ENCODE measurements around the gene PDCD2. TPM values are rescaled to one million over a fixed set of nuclear protein-coding genes. Genes with fewer than 3 reads are reported as not detected.

The PDCD2 gene
- total and polyA plus RNA-seq, 2 donors (not counting 1 experiment from before 2014, with no cell fraction given), result 50.0 to 64.5 TPM

DNA sequence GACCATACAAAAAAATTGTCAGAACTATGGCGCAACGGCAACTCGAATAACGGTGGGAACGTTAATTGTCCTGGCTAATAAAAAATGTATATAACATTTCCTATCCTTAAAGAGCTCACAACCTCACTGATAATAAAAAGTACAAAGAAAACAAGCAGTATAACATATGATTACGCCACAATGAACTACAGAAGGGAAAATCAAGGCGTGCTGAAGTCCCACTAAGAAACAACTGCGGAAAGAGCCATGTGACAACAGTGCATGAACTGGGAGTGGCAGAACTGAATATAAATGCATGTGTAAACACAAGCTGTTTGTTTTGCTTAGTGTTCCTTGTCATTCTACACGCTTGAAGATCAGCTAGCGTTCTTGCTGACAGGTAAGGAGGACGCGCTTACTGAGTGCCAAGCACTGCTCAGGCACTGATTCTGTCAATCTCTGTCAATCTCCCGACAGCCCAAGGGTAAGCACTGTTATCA is 30.9 kb downstream of the PDCD2 start:
- peak overlapping the region; percentile 90 for H3K9ac ChIP-seq (ENCODE audit: low read length)
- peaks cover 28% of the 10 kb centered on the region for H4K20me1 ChIP-seq (ENCODE audit: control insufficient read depth, insufficient read depth, low read length, poor library complexity, severe bottlenecking)
- peaks cover 0 to 3% (median 0%) of the 10 kb centered on the region in 3 donors for H3K9me3 ChIP-seq (ENCODE audit: control extremely low read depth in 1 of 3, control insufficient read depth in 2 of 3, insufficient read depth in 1 of 3, low read length in 2 of 3)
- no peak overlapping the region for H3K4me3 Mint-ChIP-seq
- peak overlapping the region; percentile 84 for H2AFZ ChIP-seq (ENCODE audit: insufficient read depth, low read depth, low read length, poor library complexity, severe bottlenecking)
- no peaks in the 10 kb centered on the region for H3K9me3 Mint-ChIP-seq (ENCODE audit: insufficient read depth)
- intact Hi-C loops (cut with micrococcal nuclease), result loop anchor here (1.0 kb wide), 4 partner anchors 31 to 851 kb away; partner anchors contain the start of genes C6orf120, DYNLT2, ERMARD and PDCD2
- 3% methylated on average over 5 of the region's 13 CpGs for WGBS (ENCODE audit: insufficient coverage)
- H3K4me3 ChIP-seq (ENCODE audit: control extremely low read depth in 1 of 5, extremely low read depth in 1 of 5, insufficient read depth in 1 of 5, low read depth in 2 of 5, low read length in 4 of 5), result peak overlapping the region; percentile 71 to 99 (median 85)
- H3K4me1 Mint-ChIP-seq, result peaks cover 34% of the 10 kb centered on the region
- peaks cover 85% of the 10 kb centered on the region for H3K79me2 ChIP-seq (ENCODE audit: control insufficient read depth, insufficient read depth, low read length)
- no peaks in the 10 kb centered on the region for H3K27me3 ChIP-seq (replicated peaks in 1 of 4; ENCODE audit: control extremely low read depth in 1 of 4, control insufficient read depth in 3 of 4, insufficient read depth in 4 of 4, low read length in 3 of 4)
- H3K4me2 ChIP-seq (replicated peaks; ENCODE audit: low read depth, low read length, poor library complexity, severe bottlenecking), result peak overlapping the region; percentile 89
- ChIA-PET CTCF (interaction anchor here (0.9 to 1.2 kb wide), 3 partner anchors 23 to 840 kb away, joined by 3 to 5 read pairs (median 5); partner anchors contain the start of gene PDCD2), POLR2A (interaction anchor here (0.7 to 2.3 kb wide), 5 partner anchors 31 to 1341 kb away, joined by 3 to 19 read pairs (median 7); partner anchors contain the start of genes C6orf120, DYNLT2, ERMARD and PDCD2)
- H3K36me3 ChIP-seq (replicated peaks in 1 of 2; ENCODE audit: control extremely low read depth in 1 of 2, control insufficient read depth in 1 of 2, extremely low read depth in 1 of 2, insufficient read depth in 2 of 2, low read length in 1 of 2), result peaks cover 0 to 30% of the 10 kb centered on the region in 2 experiments
- H3K4me1 ChIP-seq (ENCODE audit: control insufficient read depth in 2 of 2, insufficient read depth in 2 of 2, low read length in 2 of 2), result peaks cover 27 to 28% of the 10 kb centered on the region in 2 donors
- TF ChIP-seq CTCF (IDR thresholded peaks at IDR 0.05) (no peak), EZH2 (IDR thresholded peaks at IDR 0.05; ENCODE audit: borderline replicate concordance, insufficient read depth, low read depth, low read length, poor library complexity, severe bottlenecking) (no peak)
- DNase-seq, result no peak
- H3K27ac Mint-ChIP-seq, result no peak overlapping the region
- H3K27me3 Mint-ChIP-seq, result no peaks in the 10 kb centered on the region
- ATAC-seq (ENCODE audit: low read depth), result peak; percentile 58
- peak overlapping the region; percentile 91 to 92 for H3K27ac ChIP-seq (ENCODE audit: low read length in 2 of 2)
